MM.1S (cell line): ENCODE data around the gene DPP6.

Experiments
- DNase-seq: peaks from one replicate; pipeline ENCODE4 v3.0.0-alpha.2; 2015
- H2AFZ ChIP-seq: fragments of 300-600 bp; sonication (generic); 2 replicates; pipeline ENCODE4 v1.6.0; 2016; ENCODE audit warnings: antibody characterized with exemption, low read length
- H3F3A ChIP-seq: fragments of 300-600 bp; sonication (generic); 2 replicates; pipeline ENCODE4 v1.6.1; 2016; ENCODE audit warnings: mild to moderate bottlenecking, antibody characterized with exemption, low read length, moderate library complexity, mixed read lengths; ENCODE audit not compliant: insufficient read depth
- H3K27ac ChIP-seq: fragments of 300-600 bp; sonication (generic); 2 replicates; pipeline ENCODE4 v1.5.1; 2016; ENCODE audit warnings: mild to moderate bottlenecking, low read length
- H3K27me3 ChIP-seq: fragments of 300-600 bp; sonication (generic); replicated peaks from 2 replicates; pipeline ENCODE4 v1.6.0; 2016; ENCODE audit warnings: low read length; ENCODE audit not compliant: insufficient read depth
- H3K36me3 ChIP-seq: fragments of 300-600 bp; sonication (generic); replicated peaks from 2 replicates; pipeline ENCODE4 v1.6.1; 2016; ENCODE audit warnings: mild to moderate bottlenecking, low read length, mixed read lengths; ENCODE audit not compliant: insufficient read depth
- H3K4me1 ChIP-seq: fragments of 300-600 bp; sonication (generic); 2 replicates; pipeline ENCODE4 v1.6.1; 2016; ENCODE audit warnings: low read length, mixed read lengths
- H3K4me2 ChIP-seq: fragments of 300-600 bp; sonication (generic); 2 replicates; pipeline ENCODE4 v1.6.0; 2016; ENCODE audit warnings: low read depth, low read length
- H3K4me3 ChIP-seq: fragments of 300-600 bp; sonication (generic); 2 replicates; pipeline ENCODE4 v1.5.1; 2016; ENCODE audit warnings: low read length, mixed read lengths
- H3K79me2 ChIP-seq: fragments of 300-600 bp; sonication (generic); 2 replicates; pipeline ENCODE4 v1.6.1; 2016; ENCODE audit warnings: mixed run types, low read length, mixed read lengths
- H3K9ac ChIP-seq: fragments of 300-600 bp; sonication (generic); 2 replicates; pipeline ENCODE4 v1.6.1; 2016; ENCODE audit warnings: low read length, mixed read lengths
- H3K9me2 ChIP-seq: fragments of 300-600 bp; sonication (generic); replicated peaks from 2 replicates; pipeline ENCODE4 v1.6.1; 2016; ENCODE audit warnings: mild to moderate bottlenecking, low read length, mixed read lengths; ENCODE audit not compliant: insufficient read depth
- H3K9me3 ChIP-seq: fragments of 300-600 bp; sonication (generic); replicated peaks from 2 replicates; pipeline ENCODE4 v1.6.1; 2016; ENCODE audit warnings: mild to moderate bottlenecking, low read length, mixed read lengths; ENCODE audit not compliant: insufficient read depth
- H4K20me1 ChIP-seq: fragments of 300-600 bp; sonication (generic); 2 replicates; pipeline ENCODE4 v1.6.1; 2016; ENCODE audit warnings: mild to moderate bottlenecking, low read length, moderate library complexity, mixed read lengths; ENCODE audit not compliant: insufficient read depth
- CTCF ChIP-seq: fragments of 300-600 bp; sonication (generic); IDR thresholded peaks from 2 replicates; pipeline ENCODE4 v1.5.1; 2016; ENCODE audit warnings: antibody characterized with exemption, low read length, mixed read lengths
- EZH2 ChIP-seq: fragments of 300-600 bp; sonication (generic); optimal IDR thresholded peaks from 2 replicates; pipeline ENCODE3; 2017; ENCODE audit warnings: low read depth, mild to moderate bottlenecking, antibody characterized with exemption, low read length, mixed read lengths
- EZH2phosphoT487 ChIP-seq: fragments of 300-600 bp; sonication (generic); IDR thresholded peaks from 2 replicates; pipeline ENCODE4 v1.6.1; 2018; ENCODE audit warnings: antibody characterized with exemption, low read length

Gene DPP6

GRCh38 chr7:154577141-154577873 is 525.1 kb downstream of the DPP6 start:
- Histone ChIP-seq H3K27me3 (no peaks in the 10 kb centered on the region), H3K9me2 (no peaks in the 10 kb centered on the region), H3K4me1 (no peaks in the 10 kb centered on the region), H4K20me1 (no peaks in the 10 kb centered on the region), H3K36me3 (no peaks in the 10 kb centered on the region), H3K4me2 (no peak overlapping the region), H3K9ac (no peak overlapping the region), H3K9me3 (no peaks in the 10 kb centered on the region), H3K27ac (no peak overlapping the region), H2AFZ (no peak overlapping the region), H3K4me3 (no peak overlapping the region), H3F3A (no peaks in the 10 kb centered on the region), H3K79me2 (no peaks in the 10 kb centered on the region)
- DNase-seq: no peak
- TF ChIP-seq EZH2 (no peak), EZH2phosphoT487 (no peak), CTCF (no peak)

- Histone ChIP-seq H3K4me1 (no peaks in the 10 kb centered on the region), H3K4me3 (no peak overlapping the region), H3K79me2 (no peaks in the 10 kb centered on the region), H3F3A (no peaks in the 10 kb centered on the region), H3K9me2 (no peaks in the 10 kb centered on the region), H3K27me3 (no peaks in the 10 kb centered on the region), H3K27ac (no peak overlapping the region), H4K20me1 (no peaks in the 10 kb centered on the region), H3K36me3 (no peaks in the 10 kb centered on the region), H2AFZ (no peak overlapping the region), H3K9ac (no peak overlapping the region), H3K9me3 (no peaks in the 10 kb centered on the region), H3K4me2 (no peak overlapping the region)
- TF ChIP-seq EZH2: no peak
- TF ChIP-seq CTCF: no peak
- TF ChIP-seq EZH2phosphoT487: no peak
- no peak for DNase-seq
These were observed 526.1 kb downstream of the DPP6 start for GRCh38 chr7:154578336-154578735.

GRCh38 chr7:154579711-154580110 is 527.5 kb downstream of the DPP6 start:
- Histone ChIP-seq H4K20me1 (no peaks in the 10 kb centered on the region), H3K4me2 (no peak overlapping the region), H3K4me3 (no peak overlapping the region), H3K27me3 (no peaks in the 10 kb centered on the region), H3K9me2 (no peaks in the 10 kb centered on the region), H3K79me2 (no peaks in the 10 kb centered on the region), H3K9ac (no peak overlapping the region), H3F3A (no peaks in the 10 kb centered on the region), H3K27ac (no peak overlapping the region), H3K36me3 (no peaks in the 10 kb centered on the region), H3K9me3 (no peaks in the 10 kb centered on the region), H2AFZ (no peak overlapping the region), H3K4me1 (no peaks in the 10 kb centered on the region)
- no peak for DNase-seq
- TF ChIP-seq EZH2 (no peak), CTCF (no peak), EZH2phosphoT487 (no peak)
